GM18868 (cell line): ENCODE results near the gene OR2AG1.
A peak's percentile ranks its signal among the peaks of the same experiment; 100 is the strongest.
"Not testable (repeated sequence)": the region's sequence is repeated elsewhere in the genome, so short reads cannot be mapped to it uniquely, and the experiment has no call there.

ENCODE experiments used
- ATAC-seq: cut with Tn5 transposase; IDR thresholded peaks from one replicate; pipeline ENCODE4 v1.9.1; 2021; ENCODE audit warnings: mild to moderate bottlenecking, moderate library complexity; ENCODE audit not compliant: unreplicated experiment

Gene OR2AG1

DNA sequence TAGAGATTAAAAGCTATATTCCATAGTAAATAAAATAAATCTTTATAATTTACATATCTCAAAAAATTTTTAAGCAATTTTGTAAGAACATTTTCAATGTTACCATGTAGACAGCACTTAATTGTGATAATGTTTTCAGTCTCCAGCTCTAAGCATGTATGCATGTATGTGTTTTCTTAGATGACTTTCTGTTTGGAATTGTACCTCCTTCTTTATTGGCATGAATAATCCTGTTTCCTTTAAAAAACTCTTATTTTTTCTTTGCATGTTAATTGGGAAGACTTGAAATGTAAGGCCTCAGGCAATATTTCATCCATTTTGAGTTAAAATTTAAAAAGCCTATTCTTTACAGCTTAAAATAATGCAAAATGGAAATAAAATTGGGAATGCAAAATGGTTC, 2.0 kb upstream of the OR2AG1 start:
- no peak for ATAC-seq

DNA sequence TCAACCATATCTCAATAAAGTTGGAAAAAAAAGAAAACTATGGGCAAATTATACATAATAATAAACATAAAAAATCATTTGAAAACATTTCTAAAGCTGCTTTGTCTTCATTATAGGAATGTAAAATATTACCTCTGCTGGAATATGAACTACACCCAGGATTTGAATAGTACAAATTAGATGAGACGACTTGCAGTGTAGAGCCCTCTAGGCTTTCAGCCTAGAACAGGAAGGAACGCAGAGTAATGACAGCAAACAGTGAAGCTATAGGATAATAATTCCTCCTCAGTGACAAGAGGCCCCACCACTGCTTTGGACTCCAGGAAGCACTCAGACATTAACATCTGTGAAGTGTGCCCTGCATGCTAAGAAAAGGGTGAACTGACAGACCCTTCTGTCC, 7.7 kb downstream of the OR2AG1 start:
- no peak for ATAC-seq

DNA sequence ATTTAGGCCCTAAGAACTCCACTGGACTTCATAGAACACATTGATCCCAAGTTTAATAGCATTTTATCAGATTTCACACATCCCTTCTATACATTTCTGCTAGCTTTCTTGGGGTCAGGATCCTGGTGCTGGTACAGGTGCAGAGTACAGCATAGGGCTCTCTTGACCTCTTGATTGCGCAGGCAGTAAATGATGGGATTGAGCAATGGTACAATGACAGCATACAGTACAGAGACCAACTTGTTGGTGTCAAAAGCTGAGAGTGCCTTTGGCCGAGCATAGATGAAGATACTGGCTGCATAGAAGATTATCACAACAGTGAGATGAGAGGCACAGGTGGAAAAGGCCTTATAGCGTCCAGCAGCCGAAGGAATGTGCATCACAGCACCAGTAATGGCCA, 11.8 kb downstream of the OR2AG1 start:
- ATAC-seq: no peak

DNA sequence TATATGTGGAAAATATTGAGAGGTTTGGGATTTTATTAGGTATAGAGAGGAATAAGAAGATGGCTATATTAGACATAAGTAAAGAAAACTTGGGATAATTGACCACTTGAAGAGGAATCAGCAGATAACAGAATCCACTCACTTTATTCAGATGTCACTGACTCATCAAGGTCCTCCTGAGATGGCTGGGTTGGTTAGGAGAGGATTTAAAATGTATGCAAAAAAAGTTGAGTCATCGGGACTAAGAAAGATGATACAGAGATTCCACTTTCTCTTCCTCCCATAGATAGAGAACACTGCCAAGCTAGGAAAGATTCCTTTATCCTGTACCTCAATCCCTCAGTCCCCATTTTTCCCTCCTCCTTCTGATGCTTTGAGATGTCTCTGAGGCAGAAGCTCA, 16.6 kb downstream of the OR2AG1 start, which contains the start of gene OR6A2:
Gene OR6A2 (minus strand): TSS at position 288 of the 400 bp plus-strand sequence. CDS start 3,981 bp downstream, outside the sequence.
- no peak for ATAC-seq

DNA sequence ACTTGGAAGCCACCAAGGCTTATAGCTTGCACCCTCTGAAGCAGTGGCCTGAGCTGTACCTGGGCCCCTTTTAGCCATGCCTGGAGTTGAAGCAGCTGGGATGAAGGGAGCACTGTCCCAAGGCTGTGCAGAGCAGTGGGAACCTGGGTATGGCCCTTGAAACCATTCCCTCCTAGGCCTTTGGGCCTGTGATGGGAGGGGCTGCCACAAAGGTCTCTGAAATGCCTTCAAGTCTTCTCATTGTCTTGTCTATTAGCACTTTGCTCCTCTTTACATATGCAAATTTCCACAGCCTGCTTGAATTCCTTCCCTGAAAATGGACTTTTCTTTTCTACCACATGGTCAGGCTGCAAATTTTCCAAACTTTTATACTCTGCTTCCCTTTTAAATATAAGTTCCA, 18.3 kb downstream of the OR2AG1 start:
- ATAC-seq: not testable (repeated sequence)

DNA sequence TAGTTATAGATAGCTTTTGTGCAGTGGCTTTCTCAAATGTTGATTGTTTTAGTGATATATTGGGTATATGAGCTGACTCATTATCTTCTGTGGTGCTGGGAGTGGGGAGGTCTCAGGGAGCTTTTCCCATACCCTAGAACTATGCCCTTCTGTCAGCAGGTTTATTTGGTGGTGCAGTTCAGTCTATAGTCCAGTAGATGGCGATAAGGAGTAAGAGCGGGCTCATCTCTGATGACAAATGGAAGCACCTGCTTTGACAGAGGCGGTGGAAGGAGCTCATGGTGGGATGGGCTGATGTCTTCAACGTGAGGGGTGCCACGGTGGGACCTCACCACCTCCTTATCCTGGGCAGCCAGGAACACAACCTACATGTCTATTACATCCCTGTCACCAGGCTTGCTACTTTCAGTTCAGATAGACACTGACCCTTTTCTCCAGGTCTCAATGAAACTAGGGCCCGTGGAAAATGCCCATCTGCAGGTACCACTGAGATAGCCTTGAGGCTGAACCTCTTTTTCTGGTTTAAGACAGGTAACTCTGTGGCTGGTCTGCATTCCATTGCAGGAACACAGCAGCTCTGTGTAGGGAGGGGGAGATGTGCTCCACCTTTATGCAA, 29.7 kb downstream of the OR2AG1 start:
- ATAC-seq: peak; percentile 93

DNA sequence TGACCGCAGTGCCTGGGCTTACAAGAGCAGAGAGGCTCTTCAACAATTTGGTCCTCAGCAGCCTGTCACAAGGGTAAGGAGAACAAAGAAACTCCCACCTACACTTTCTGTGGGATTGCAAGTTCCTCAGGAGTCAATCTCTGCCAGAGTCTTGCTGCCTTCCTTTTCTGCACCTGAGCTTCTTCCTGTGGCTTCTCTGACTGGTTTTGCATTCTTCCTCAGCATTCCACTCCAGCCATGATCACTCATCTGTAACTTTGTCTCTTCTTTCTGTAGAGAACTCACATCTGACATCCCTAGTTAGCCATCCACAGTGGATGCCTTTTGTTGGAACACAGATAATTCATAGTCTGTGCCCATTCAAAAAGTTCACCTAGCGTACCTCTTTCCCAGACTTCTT, 30.8 kb downstream of the OR2AG1 start:
- no peak for ATAC-seq

DNA sequence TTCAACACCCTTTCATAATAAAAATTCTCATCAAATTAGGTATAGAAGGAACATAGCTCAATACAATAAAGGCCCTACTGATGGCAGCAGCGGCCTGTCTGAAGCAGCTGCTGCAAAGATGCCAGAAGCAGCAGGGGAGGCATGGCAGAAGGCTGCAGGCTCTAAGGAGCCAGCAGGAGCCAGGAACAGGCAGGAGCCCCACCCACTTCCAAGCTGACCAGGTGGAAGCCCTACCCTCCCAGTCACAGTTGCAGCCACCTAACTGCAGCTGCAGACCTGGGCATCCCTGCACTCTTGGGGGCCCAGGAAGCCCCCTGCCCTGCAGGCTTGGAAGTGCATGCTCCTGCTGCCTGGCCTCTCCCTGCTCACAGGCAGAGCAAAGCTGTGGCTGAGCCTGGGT, 34.9 kb downstream of the OR2AG1 start:
- ATAC-seq: no peak

DNA sequence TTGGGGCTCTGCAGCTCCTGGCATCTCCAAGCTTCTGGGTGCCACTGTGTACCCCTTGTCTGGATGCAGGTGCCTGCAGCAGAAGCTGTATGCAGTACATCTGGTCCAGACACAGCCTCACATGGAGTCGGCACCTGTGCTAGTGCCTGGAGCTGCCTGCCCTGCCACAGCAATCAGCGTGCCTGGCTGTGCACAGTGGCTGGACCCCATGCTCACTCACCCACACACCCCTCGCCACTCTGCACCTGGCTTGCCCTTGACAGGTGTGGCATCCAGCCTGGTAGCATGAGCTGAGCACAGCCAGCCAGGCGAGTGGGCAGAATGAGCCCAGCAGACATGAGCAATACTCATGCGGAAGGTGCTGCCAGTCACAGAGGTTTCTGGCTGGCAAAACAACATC, 36.1 kb downstream of the OR2AG1 start:
- ATAC-seq: no peak

DNA sequence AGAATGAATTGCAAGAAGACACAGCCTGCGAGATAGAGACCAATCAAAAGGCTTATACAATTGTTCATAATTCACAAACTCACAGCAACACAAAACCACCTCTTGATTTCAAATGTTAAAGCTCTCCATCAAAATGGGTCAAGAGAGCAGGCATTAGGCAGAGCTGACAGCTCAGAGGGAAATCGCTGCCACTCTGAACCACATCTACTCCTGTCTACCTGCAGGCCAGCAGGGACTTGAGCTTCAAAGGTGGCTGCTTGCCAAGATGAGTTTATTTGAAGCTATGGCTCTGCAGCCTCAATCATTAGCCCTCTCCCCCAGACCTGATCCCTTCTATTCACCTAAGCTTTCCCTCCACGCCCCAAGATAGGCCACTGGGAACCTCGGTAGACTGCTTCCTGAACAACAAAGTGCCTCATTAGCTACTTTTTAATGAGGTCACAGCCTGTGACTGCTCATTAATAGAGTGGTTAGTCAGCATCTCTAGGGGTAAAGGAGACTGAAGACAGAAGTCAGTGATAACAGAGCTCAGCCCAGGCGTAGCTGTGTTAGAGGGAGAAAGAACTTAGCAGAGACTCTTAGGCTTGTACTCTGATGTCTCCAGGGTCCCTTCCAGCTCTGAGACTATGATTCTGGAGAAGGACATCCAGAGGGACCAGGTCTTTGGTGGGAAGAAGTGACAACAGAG, 41.5 kb downstream of the OR2AG1 start:
- no peak for ATAC-seq

DNA sequence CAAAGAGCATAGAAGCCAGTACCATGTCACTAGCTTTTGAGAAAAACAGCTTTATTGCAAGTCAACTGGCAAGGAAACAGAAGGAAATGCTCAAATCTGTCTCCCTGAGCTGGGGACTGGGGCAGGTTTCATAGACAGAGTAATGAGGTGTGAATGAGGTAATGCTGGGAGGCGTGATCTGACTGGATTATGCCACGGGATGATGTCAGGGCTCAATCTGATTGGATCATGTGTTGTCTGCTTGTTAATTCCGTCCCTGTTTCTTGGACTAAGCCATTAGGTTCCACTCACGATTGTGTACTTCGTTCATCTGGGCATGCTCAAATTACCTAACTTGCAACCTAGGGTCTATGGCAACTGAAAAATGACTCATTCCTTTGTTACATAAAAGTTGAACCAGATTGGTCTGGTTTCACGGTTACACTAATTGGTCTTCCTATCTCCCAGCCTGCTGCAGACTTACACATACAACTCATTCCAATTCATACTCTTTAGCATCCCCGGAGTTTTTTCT, 42.5 kb downstream of the OR2AG1 start:
- no peak for ATAC-seq

DNA sequence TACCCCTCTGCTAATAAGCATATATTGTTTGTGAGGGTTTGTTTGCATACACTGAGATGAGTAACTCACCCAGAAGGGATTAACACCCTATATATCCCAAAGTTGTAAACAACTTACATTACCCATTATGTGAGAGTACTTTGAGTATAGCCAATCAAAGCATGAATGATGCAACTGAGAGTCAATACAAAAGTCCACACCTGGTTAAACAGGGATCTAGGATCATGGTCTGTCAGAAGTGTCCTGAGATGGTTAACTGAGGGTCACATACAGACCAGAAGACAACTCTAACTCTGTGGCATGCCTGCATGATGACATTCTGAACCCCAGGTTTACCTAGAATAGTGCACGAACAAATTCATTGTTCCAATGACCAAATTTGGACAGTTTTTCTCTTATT, 45.3 kb downstream of the OR2AG1 start:
- ATAC-seq: no peak

DNA sequence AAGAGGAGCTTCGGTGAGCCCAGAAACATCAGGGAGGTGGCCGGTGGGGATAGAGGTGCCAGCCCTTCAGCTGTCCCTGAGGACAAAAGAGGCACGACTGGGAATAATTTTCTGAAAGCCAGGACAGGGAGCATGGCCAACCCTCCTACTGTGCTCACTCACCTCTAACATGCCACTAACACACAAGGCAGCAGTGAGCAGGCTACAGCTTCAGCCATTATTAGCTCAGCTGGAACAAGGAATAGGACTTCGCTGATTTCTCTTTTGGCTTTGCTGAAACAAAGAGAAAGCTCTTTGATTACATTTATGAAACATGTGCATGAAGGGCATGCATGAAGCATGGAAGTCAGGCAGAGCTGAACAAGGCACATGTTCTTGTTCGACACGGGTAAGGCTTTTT, 50.5 kb downstream of the OR2AG1 start:
- no peak for ATAC-seq

DNA sequence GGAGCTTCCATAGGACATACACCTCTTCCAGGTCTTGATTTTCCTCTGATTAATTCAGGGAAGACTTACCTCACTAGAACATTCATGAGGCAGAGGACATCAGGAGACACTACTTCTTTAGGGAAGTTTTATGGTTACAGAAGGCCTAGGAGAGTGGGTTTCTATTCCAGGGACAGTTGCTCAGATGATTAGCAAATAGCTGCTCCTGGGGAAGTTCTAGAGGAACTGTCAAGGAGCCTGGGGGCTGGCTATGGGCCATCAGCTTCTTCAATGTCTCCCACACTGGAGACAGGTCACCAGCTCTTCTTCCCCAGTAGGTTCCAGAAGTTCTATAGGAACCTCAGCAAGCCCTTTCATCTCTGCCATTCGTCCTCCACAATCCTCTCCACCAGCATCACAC, 51.2 kb downstream of the OR2AG1 start:
- ATAC-seq: no peak
